Neural cell (in vitro differentiated cells): ENCODE measurements around the gene PTPRU.

Experiments used
- CTCF ChIP-seq: fragments of 450-650 bp; IDR thresholded peaks from 2 replicates; pipeline ENCODE4 v1.5.1; 2014; ENCODE audit warnings: antibody characterized with exemption, mild to moderate bottlenecking, moderate library complexity; ENCODE audit not compliant: poor library complexity, severe bottlenecking
- EP300 ChIP-seq: fragments of 450-650 bp; conservative IDR thresholded peaks from 2 replicates; pipeline ENCODE4 v1.6.1; 2014; ENCODE audit warnings: antibody characterized with exemption, mild to moderate bottlenecking, moderate library complexity; ENCODE audit not compliant: poor library complexity, severe bottlenecking
- EZH2 ChIP-seq: fragments of 200-600, 300-800 bp; shearing (Covaris generic), sonication (generic); IDR thresholded peaks from 2 replicates; pipeline ENCODE4 v1.6.1; 2014; ENCODE audit warnings: antibody characterized with exemption, low read length, borderline replicate concordance, mild to moderate bottlenecking; ENCODE audit not compliant: insufficient read depth, poor library complexity, severe bottlenecking
- MXI1 ChIP-seq: fragments of 450-650 bp; conservative IDR thresholded peaks from 2 replicates; pipeline ENCODE4 v1.6.1; 2014; ENCODE audit warnings: antibody characterized with exemption, mild to moderate bottlenecking; ENCODE audit not compliant: poor library complexity, severe bottlenecking
- POLR2AphosphoS5 ChIP-seq: IDR thresholded peaks from 2 replicates; pipeline ENCODE4 v1.6.1; 2012
- RAD21 ChIP-seq: fragments of 450-650 bp; conservative IDR thresholded peaks from 2 replicates; pipeline ENCODE4 v1.6.1; 2014; ENCODE audit warnings: antibody characterized with exemption, mild to moderate bottlenecking, moderate library complexity
- REST ChIP-seq: IDR thresholded peaks from 2 replicates; pipeline ENCODE4 v1.6.1; 2012; ENCODE audit warnings: borderline replicate concordance
- SMC3 ChIP-seq: fragments of 450-650 bp; conservative IDR thresholded peaks from 2 replicates; pipeline ENCODE4 v1.6.1; 2014; ENCODE audit warnings: antibody characterized with exemption, mild to moderate bottlenecking, moderate library complexity; ENCODE audit not compliant: poor library complexity
- TAF1 ChIP-seq: IDR thresholded peaks from 2 replicates; pipeline ENCODE4 v1.6.1; 2012; ENCODE audit warnings: low read depth

- TF ChIP-seq CTCF (no peak), EP300 (no peak), POLR2AphosphoS5 (no peak), EZH2 (no peak), REST (no peak), RAD21 (no peak), TAF1 (no peak), SMC3 (no peak), MXI1 (no peak)
Measured at GRCh38 chr1:29333008-29333407, 96.7 kb downstream of the PTPRU start.
